MM.1S (cell line): ENCODE results near the gene KCNIP4.

Experiments used
- DNase-seq: peaks from one replicate; pipeline ENCODE4 v3.0.0-alpha.2; 2015
- H2AFZ ChIP-seq: fragments of 300-600 bp; sonication (generic); 2 replicates; pipeline ENCODE4 v1.6.0; 2016; ENCODE audit warnings: antibody characterized with exemption, low read length
- H3F3A ChIP-seq: fragments of 300-600 bp; sonication (generic); 2 replicates; pipeline ENCODE4 v1.6.1; 2016; ENCODE audit warnings: mild to moderate bottlenecking, antibody characterized with exemption, low read length, moderate library complexity, mixed read lengths; ENCODE audit not compliant: insufficient read depth
- H3K27ac ChIP-seq: fragments of 300-600 bp; sonication (generic); 2 replicates; pipeline ENCODE4 v1.5.1; 2016; ENCODE audit warnings: mild to moderate bottlenecking, low read length
- H3K27me3 ChIP-seq: fragments of 300-600 bp; sonication (generic); replicated peaks from 2 replicates; pipeline ENCODE4 v1.6.0; 2016; ENCODE audit warnings: low read length; ENCODE audit not compliant: insufficient read depth
- H3K36me3 ChIP-seq: fragments of 300-600 bp; sonication (generic); replicated peaks from 2 replicates; pipeline ENCODE4 v1.6.1; 2016; ENCODE audit warnings: mild to moderate bottlenecking, low read length, mixed read lengths; ENCODE audit not compliant: insufficient read depth
- H3K4me1 ChIP-seq: fragments of 300-600 bp; sonication (generic); 2 replicates; pipeline ENCODE4 v1.6.1; 2016; ENCODE audit warnings: low read length, mixed read lengths
- H3K4me2 ChIP-seq: fragments of 300-600 bp; sonication (generic); 2 replicates; pipeline ENCODE4 v1.6.0; 2016; ENCODE audit warnings: low read depth, low read length
- H3K4me3 ChIP-seq: fragments of 300-600 bp; sonication (generic); 2 replicates; pipeline ENCODE4 v1.5.1; 2016; ENCODE audit warnings: low read length, mixed read lengths
- H3K79me2 ChIP-seq: fragments of 300-600 bp; sonication (generic); 2 replicates; pipeline ENCODE4 v1.6.1; 2016; ENCODE audit warnings: mixed run types, low read length, mixed read lengths
- H3K9ac ChIP-seq: fragments of 300-600 bp; sonication (generic); 2 replicates; pipeline ENCODE4 v1.6.1; 2016; ENCODE audit warnings: low read length, mixed read lengths
- H3K9me2 ChIP-seq: fragments of 300-600 bp; sonication (generic); replicated peaks from 2 replicates; pipeline ENCODE4 v1.6.1; 2016; ENCODE audit warnings: mild to moderate bottlenecking, low read length, mixed read lengths; ENCODE audit not compliant: insufficient read depth
- H3K9me3 ChIP-seq: fragments of 300-600 bp; sonication (generic); replicated peaks from 2 replicates; pipeline ENCODE4 v1.6.1; 2016; ENCODE audit warnings: mild to moderate bottlenecking, low read length, mixed read lengths; ENCODE audit not compliant: insufficient read depth
- H4K20me1 ChIP-seq: fragments of 300-600 bp; sonication (generic); 2 replicates; pipeline ENCODE4 v1.6.1; 2016; ENCODE audit warnings: mild to moderate bottlenecking, low read length, moderate library complexity, mixed read lengths; ENCODE audit not compliant: insufficient read depth
- CTCF ChIP-seq: fragments of 300-600 bp; sonication (generic); IDR thresholded peaks from 2 replicates; pipeline ENCODE4 v1.5.1; 2016; ENCODE audit warnings: antibody characterized with exemption, low read length, mixed read lengths
- EZH2 ChIP-seq: fragments of 300-600 bp; sonication (generic); optimal IDR thresholded peaks from 2 replicates; pipeline ENCODE3; 2017; ENCODE audit warnings: low read depth, mild to moderate bottlenecking, antibody characterized with exemption, low read length, mixed read lengths
- EZH2phosphoT487 ChIP-seq: fragments of 300-600 bp; sonication (generic); IDR thresholded peaks from 2 replicates; pipeline ENCODE4 v1.6.1; 2018; ENCODE audit warnings: antibody characterized with exemption, low read length

The KCNIP4 gene

DNA sequence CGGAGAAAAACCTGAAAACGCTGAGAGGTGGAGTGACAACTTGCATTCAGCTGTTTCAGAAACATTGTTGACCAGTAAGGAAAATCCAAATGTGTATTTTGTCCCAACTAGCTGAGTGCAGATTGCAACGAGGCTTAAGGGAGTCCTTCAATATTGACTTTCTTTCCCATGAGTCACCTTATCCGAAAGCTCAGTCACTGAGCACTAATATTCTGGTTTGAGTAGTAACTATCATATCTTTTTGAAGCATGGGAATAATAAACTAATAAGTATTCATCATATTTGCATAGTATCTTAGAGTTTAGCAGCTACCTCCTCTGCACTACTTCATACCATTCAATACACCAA, 644.1 kb downstream of the KCNIP4 start:
- H3K27ac ChIP-seq: no peak overlapping the region
- H3F3A ChIP-seq: no peaks in the 10 kb centered on the region
- H3K79me2 ChIP-seq: no peaks in the 10 kb centered on the region
- no peaks in the 10 kb centered on the region for H3K9me2 ChIP-seq
- no peaks in the 10 kb centered on the region for H3K4me1 ChIP-seq
- H3K36me3 ChIP-seq: no peaks in the 10 kb centered on the region
- H3K27me3 ChIP-seq: no peaks in the 10 kb centered on the region
- H3K4me3 ChIP-seq: no peak overlapping the region
- H3K9me3 ChIP-seq: no peaks in the 10 kb centered on the region
- H3K9ac ChIP-seq: no peak overlapping the region
- no peak overlapping the region for H2AFZ ChIP-seq
- H4K20me1 ChIP-seq: no peaks in the 10 kb centered on the region
- no peak for DNase-seq
- TF ChIP-seq EZH2 (no peak), EZH2phosphoT487 (no peak), CTCF (no peak)
- H3K4me2 ChIP-seq: no peak overlapping the region

- Histone ChIP-seq H3K4me1 (0 out of 2 replicates have a peak, but pooled peaks cover 7% of the 10 kb centered on the region), H3K9me2 (no peaks in the 10 kb centered on the region), H4K20me1 (no peaks in the 10 kb centered on the region), H3K79me2 (no peaks in the 10 kb centered on the region), H3K9ac (no peak overlapping the region), H3K4me2 (0 out of 2 replicates have a peak overlapping the region, but pooled peaks have one; percentile 7), H3F3A (no peaks in the 10 kb centered on the region), H3K27me3 (no peaks in the 10 kb centered on the region), H3K36me3 (no peaks in the 10 kb centered on the region), H3K9me3 (no peaks in the 10 kb centered on the region), H3K27ac (no peak overlapping the region), H2AFZ (no peak overlapping the region), H3K4me3 (no peak overlapping the region)
- TF ChIP-seq EZH2phosphoT487 (no peak), EZH2 (no peak), CTCF (no peak)
- DNase-seq: peak; percentile 90
These were observed 658.0 kb downstream of the KCNIP4 start for GRCh38 chr4:21290562-21290961.

GRCh38 chr4:21276046-21276445, 672.5 kb downstream of the KCNIP4 start:
- H3F3A ChIP-seq: no peaks in the 10 kb centered on the region
- no peaks in the 10 kb centered on the region for H3K9me2 ChIP-seq
- no peak overlapping the region for H3K4me3 ChIP-seq
- no peak overlapping the region for H2AFZ ChIP-seq
- no peaks in the 10 kb centered on the region for H4K20me1 ChIP-seq
- H3K79me2 ChIP-seq: no peaks in the 10 kb centered on the region
- DNase-seq: no peak
- TF ChIP-seq CTCF (no peak), EZH2 (no peak), EZH2phosphoT487 (no peak)
- H3K9me3 ChIP-seq: no peaks in the 10 kb centered on the region
- no peak overlapping the region for H3K27ac ChIP-seq
- no peak overlapping the region for H3K4me2 ChIP-seq
- no peaks in the 10 kb centered on the region for H3K36me3 ChIP-seq
- no peaks in the 10 kb centered on the region for H3K4me1 ChIP-seq
- H3K27me3 ChIP-seq: no peaks in the 10 kb centered on the region
- no peak overlapping the region for H3K9ac ChIP-seq
